HG02973 (cell line): ENCODE results near the gene ABHD5.

ENCODE experiments used
- ATAC-seq: cut with Tn5 transposase; IDR thresholded peaks from one replicate; pipeline ENCODE4 v1.9.1; 2021; ENCODE audit warnings: moderate library complexity; ENCODE audit not compliant: unreplicated experiment

ABHD5 gene

DNA sequence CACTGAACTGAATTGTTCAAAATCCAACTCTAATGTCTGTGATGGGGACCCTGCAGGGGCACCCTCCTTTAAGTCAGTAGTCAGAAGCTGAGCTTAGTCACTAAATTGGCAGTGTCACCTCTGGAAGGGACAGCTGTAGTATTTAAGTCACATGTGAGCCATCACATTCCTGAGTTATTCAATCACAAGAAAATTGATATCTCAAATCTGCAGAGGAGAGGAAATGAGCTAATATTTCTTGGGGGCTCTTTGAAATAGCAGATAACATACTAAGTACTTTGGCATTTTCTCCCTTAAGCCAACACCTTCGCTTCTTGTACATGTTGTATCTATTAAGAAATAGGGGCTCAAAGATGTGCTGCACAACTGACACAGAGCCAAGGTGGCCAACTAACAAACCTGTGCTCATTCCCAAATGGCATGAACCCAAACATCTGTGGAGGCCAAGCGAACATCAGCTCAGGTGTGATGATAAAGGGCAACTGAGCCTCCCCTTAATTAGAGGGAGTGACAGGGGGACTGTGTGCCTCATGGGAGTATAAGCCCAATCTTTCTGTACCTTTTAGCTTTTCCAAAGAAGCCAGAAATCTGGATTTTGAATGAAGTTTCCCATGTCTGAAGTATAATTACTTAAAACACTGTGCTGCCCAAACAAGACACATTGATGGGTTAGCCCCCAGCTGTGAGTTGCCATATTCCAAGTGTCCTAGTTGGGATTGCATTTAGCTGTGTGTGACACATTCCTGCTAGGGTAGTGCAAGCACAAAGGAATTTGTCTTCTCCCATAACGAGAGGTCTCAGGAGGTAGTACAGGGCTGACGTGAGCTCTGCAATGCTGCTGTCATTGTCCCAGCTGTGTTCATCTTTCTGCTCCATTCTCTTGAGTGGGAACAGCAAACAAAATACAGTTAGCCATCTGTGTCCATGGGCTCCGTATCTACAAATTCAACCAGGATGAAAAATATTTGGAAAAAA is 63.3 kb downstream of the ABHD5 start:
- ATAC-seq, result no peak

DNA sequence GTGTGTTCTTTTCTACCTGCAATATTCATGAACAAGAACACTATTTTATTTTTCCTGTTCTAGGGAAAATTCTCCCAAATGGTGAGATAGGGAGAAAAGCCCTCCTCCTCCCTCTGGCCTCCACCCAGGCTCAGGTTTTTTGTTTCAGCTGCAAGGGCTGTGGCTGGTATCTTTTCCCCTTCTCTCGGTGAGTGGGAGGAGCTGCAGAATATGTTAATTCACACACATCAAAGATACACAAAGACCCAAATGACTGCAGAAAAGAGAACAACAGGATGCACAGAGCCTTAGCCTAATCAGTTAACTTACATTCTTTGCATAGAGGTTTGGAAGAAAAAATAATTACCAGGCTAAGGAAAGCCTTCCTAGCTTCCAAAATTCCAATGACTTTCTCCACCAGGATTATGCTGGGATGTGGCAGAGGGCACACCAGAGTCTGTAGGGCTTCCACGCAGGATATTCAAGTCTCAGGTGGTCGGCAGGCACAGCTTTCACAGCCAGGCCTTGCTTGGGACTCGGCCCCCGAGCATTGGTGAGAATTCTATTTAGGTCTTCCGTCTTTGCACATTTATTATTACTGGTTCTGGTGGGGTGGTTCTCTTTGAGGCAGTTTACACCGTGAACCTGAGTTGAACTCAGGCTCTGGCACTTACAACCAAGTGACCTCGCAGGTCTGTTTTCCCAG is 64.9 kb downstream of the ABHD5 start:
- no peak for ATAC-seq

DNA sequence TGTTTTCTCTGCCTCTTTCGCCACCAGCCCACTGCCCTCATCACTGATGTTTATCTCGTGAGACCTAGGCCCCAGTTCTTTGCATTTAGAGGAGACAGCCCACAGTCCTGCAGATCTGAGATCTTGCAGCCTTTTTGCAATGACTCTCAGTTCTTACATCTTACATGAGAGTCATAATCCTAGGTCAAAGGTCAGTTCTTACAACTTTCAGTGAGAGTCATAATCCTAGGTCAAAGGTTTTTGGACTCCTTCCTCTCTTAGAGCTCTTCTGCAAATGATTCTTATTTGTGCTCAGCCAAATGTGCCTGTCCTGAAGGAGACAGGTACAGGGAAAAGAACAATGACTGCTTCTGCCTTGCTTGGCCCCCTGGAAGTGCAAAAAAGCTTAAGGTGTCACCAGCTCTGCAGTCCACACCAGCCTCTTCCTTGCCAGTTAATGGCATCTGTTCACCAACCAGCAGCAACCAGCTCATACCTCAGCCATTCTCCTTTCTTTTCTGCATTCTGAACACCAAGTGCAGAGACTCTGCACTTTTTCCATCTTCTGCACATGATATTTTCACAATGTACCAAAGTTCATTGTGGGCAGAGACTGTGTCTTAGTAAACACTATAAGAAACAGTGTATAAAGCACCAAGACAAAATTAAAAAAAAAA is 67.1 kb downstream of the ABHD5 start:
- no peak for ATAC-seq

DNA sequence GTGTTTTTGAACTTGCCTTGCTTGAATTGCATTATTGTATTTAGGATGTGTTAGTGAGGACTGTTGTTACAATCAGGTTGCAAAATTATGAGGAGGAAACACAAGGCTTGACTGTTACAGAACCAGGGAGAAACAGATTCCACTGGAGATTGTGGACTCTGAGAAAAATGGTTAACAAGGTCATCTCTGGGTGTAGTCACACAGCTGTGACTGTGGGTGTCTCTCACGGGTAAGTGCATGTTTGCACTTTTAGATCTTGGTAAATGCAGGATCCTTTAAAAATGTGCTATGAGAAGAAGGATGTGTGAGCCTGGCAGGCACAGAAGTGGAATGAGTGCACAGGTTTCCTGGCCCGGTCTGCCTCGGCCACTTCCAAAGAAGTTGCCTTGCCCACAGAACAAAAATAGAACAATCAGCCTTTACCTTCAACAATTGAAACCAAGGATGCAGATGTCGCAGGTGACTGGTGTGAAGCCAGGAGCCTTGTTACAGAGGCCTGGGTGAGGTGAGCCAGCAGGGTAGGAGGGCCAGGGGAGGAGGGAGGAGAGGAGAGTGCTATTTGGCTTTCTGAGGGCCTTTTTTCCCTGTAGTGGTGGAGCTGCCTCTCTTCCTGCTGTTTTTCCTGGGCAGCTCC is 68.0 kb downstream of the ABHD5 start:
- no peak for ATAC-seq

DNA sequence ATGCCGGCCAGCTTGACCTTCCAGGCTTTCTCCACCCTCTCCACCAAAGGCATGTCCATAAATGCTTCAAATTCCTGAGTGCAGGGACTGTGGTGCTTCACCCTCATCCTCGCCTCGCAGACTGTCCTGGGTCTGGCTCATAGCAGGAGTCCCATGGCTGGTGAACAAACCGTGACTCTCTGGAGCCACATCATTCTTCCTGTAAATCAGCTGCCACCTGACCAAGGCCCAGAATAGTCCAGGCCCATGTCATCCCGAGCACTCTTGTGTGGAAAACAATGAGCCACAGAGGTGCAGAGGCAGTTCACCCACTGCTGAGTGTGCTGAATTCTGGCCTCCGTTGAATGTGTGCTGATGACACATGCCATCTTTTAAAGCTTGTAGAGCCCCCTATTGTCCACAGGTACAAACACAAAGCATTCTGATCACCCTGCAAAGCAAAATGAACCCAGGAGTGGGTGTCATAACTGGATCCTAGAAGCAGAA is 68.6 kb downstream of the ABHD5 start:
- ATAC-seq, result no peak

DNA sequence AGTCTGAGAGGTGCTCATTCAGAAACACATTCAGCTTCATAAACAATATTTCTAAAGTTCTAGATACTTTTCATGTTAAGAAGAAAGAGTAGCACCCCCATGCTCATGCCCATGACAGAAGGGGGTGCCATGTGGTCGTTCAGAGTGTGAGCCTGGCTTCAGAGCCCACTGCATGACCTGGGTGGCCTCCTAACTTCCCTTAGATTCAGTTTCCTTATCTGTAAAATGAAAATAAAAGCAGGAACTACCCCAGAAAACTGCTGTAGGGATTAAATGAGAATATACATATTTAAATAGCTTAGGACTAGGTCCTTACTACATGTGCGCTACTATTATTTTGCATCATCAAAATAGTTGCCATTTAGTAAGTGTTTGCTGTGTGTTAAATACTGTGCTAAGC is 69.2 kb downstream of the ABHD5 start:
- no peak for ATAC-seq

DNA sequence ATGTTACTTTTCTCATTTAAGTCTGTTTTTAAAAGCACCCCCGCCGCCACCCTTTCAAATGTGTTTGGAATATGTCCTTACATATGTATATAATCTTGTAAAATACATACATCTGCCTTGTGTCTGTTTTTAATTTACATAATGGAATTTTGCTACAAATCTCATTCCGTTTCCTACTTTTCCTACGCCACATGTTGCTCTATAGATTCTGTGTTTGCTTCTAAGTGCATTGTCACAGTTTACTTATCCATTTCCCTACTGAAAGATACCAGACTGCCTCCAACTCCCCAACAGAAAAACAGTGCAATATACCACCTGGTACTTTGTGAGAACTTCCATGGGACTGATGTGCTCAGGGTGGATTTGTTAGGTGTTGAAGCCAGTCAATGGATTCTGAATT is 70.2 kb downstream of the ABHD5 start:
- no peak for ATAC-seq

DNA sequence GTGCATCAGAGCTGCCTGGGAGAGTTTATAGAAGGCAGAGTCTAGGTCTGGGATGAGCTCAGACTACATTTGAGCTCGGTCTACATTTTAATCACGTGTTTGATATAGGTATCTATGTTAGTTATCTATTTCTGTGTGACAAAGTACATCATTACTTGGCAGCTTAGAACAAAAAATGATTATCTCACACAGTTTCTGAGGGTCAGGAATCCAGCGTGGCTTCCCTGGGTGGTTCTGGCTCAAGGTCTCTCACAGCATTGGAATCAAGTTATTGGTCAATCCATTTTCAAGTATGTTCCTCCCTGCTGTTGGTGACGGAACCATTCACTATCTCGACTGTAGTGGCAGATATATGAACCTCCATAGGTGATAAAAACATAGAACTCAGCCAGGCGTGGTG is 71.7 kb downstream of the ABHD5 start:
- no peak for ATAC-seq

DNA sequence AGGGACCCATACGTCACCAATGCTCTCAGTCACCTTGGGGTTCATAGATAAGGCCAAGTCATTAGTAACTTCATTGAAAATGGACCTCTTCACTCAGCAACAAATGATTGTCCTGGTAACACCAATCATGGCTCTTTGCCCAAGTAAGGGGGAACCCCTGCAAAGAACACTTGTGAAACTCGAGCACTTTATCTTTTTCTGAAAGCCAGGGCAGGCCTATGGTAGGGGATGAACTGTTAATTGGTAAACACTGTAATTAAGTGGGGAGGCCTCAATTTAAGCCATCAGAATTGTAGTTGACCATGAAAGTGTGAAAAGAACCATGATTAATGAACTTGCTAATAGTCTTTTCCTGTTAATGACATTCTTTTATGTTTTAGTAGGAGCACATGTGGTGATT is 73.3 kb downstream of the ABHD5 start:
- no peak for ATAC-seq

DNA sequence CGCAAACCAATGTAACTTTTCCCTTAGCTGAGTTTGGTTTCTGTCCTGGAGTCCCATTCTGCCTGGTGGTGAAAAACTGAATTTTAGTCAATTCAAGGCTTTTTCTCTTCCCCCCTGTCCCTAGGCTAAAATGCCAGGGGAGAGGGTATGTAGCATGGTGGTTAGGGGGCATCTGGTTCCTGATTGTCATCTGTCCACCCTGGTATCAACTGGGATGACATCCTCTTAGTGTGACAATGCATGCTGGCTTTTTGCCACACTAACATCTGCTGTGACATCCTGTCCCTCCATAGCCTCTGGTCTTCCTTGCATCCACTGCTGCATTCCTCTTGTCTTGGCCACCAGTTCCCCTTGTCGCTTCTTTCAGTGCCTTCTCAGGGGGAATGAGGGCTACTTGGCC is 73.7 kb downstream of the ABHD5 start:
- no peak for ATAC-seq

DNA sequence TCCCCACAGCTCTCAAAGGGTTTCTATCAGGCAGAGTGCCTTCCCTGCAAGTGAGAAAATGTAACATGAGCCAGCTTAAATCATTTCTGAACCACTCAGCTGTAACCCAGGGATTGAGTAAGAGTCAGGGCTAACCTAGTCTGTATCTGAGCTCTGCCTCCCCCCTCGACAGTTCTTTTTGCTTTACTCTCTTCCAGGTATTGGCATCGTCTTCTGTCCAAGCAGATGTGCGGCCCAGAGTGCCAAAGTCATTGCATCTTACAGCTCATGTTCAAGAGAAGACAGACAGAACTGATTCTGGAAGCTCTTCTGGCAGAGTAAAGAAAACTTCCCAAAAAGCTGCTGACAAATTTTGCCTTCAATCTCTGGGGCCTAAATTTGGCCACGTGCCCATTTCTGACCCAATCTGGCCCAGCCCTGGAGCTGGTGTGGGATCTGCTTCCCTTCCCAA is 74.8 kb downstream of the ABHD5 start:
- ATAC-seq, result no peak

DNA sequence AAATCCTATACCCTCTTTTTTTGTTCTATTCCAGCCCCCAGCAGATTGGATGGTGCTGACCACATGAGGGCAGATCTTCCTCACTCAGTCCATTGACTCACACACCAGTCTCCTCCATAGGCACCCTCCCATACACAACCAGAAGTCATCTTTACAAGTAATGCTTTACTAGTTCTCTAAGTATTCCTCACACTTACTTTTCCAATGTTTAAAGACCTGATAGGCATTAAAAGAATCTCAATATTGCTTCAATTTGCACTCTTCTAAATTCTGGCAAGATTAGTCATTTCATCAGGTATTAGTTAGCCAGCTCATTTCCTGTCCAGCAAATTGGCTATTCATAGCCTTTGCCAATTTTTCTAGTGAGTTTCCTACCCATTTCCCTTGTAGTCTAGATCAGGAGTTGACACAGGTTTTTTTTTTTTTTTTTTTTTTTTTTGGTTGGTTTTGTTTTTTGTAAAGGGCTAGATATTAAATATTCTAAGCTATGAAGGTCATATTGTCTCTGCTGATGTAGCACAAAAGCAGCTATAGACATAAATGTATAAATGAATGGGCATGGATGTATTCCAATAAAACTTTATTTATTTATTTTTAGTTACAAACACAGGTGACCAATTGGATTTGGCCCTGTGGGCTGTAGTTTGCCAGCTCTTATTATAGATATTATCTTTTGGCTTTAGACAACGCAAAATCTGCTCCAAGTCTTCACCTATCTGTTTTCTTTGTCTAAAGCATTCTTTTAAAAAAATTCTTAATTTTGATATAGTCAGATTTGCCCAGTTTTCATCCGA is 76.1 kb downstream of the ABHD5 start:
- no peak for ATAC-seq

DNA sequence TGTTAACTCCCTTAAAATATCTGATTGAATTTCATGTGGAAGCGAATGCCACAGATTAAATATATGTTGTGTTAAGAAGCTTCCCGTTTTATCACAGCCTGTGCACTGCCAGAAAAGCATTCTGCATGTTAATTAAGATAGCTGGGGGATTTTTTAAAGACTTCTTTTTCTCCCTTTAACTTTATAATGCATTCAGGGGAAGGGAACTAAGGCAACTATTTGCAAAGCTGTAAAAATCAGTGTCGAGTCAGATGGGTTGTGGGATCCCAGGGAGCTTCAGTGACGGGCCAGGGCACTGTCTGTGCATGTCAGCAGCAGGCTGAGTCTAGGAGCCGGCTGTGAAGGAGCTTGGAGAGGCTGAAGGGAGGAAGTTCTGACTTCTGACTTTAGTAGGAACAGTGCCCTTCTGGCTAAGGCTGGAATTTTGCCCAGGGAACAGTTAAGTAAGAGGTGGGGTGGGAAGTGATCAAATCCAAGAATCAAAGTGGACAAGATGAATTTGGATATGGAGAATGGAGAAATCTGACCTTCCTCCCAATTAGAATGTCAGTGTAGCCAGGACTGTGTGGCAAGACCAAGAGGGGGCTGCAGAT is 77.7 kb downstream of the ABHD5 start:
- no peak for ATAC-seq

DNA sequence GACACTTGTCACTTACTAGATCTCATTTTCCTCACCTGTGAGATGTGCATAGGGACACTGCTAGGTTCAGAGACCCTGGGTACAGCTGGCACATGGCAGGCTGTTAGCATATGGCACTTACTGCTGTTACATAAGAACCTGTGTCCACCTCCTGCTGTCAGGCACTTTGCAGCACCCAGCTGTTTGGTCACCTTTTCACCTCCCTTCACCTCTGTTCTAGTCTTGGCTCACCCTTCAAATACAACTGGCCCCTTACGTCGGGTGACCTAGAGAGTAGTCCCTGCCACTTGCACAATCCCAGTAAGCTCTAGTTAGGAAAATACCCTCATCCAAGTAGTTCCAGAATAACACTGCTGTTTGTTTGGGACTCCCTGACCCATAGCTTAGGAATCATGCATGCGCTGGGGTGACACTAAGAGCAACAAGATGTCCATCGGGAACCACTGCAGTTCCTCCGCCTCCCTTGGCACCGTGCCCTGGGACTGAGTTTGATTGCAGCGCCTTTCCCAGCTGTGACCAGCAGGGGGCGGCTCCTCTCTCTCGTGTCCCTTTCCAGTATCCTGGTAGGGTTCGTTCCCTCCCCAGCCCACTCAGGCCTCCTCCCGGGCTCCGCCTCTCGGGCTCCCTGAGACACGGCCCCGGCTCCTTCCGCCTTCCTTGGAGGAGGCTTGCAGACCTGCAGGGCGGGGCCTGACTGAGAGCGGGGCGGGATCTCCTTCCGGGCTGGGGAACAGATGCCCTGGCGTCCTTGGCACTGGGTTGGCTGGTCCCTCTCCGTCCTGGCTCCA is 78.6 kb downstream of the ABHD5 start:
- ATAC-seq, result no peak

DNA sequence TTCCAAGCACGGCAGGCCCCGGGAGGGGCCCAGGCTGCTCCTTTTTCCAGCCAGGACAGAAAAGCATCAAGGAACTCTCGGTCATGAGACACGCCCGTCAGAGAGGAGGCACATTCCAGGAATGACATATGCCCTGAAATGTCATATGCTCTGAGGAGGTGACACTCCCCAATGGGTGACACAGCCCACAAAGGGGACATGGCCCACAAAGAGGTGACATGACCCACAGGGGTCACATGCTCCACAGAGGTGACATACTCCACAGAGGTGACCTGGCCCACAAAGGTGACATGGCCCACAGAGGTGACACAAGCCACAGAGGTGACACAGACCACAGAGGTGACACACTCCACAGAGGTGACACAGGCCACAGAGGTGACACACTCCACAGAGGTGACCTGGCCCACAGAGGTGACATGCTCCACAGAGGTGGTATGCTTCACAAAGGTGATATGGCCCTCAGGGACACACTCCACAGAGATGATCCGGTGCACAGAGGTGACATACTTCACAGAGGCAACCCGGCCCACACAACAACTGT is 79.2 kb downstream of the ABHD5 start:
- ATAC-seq, result no peak

DNA sequence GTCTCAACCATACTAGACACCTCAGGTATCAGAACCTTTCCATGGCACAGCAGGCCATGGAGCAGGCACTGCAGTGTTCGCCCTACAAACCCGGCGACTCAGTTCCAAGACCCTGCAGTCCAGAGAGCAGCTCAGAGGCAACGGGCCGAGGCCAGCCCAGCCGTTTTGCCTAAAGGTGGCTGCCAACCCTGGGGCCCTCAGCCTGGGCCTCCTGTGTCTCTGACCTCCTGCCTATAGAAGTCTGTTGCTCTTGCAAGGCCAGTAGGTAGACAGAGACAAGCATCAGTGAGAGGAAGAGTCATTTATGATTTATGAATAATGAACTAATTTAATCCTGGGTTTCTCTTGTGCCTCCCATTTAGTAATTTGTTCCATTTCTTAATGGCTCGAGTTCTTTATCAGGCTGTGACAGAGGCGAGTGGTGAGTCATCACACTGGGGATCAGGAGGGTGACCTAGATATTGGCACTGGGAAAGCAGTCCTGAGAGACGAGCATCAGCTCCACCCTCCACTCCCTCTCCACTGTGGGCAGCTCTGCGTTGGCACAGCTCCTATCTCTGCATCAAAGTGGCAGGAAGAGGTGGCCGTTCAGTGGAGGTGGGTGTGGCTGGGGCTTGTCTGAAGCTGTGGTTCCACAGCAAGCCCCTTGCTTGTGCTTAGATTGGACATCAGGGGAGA is 79.8 kb downstream of the ABHD5 start:
- ATAC-seq, result no peak

DNA sequence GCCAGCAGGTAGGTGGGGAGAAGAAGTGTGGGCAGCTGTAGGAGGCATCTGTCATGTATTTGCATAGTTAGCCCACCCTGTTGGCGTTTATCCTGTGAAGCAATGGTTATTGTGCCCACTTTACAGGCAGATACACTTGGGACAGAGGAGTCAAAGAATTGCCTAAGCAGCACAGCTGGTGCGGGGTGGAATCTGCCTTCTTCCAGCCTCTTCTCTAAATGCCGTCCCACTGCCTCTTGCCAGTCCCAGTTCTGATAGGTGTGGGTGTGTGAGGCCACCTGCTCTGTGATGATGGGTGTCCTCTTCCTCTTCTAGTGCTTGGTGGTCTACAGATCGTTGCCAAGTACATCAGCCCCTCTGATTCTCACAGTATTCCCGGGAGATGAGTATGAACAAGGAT is 80.9 kb downstream of the ABHD5 start:
- no peak for ATAC-seq
